SK-N-MC (cell line): Measurements from ENCODE around the gene FBXO46.

Experiments
- DNase-seq: peaks from one replicate; pipeline ENCODE4 v3.0.0-alpha.2; 2011; ENCODE audit warnings: low read depth, low spot score
- H3K27ac ChIP-seq: fragments of 200-600 bp; sonication (generic); 2 replicates; pipeline ENCODE4 v1.5.1; 2016; ENCODE audit warnings: mixed run types
- H3K36me3 ChIP-seq: fragments of 200-600 bp; sonication (generic); 2 replicates; pipeline ENCODE4 v1.6.1; 2017; ENCODE audit warnings: antibody characterized with exemption, low read length, mixed read lengths; ENCODE audit not compliant: insufficient read depth
- H3K4me3 ChIP-seq: fragments of 200-600 bp; sonication (generic); 2 replicates; pipeline ENCODE4 v1.5.1; 2016
- H3K9ac ChIP-seq: fragments of 200-600 bp; sonication (generic); 2 replicates; pipeline ENCODE4 v1.8.0; 2017; ENCODE audit warnings: mixed run types, mixed read lengths; ENCODE audit not compliant: insufficient read length
- H3K9me3 ChIP-seq: fragments of 200-600 bp; sonication (generic); 2 replicates; pipeline ENCODE4 v1.6.1; 2017; ENCODE audit warnings: low read depth, mild to moderate bottlenecking, antibody characterized with exemption, low read length, moderate library complexity, mixed read lengths
- EZH2 ChIP-seq: fragments of 200-600 bp; sonication (generic); IDR thresholded peaks from one replicate; pipeline ENCODE4 v1.6.1; 2017; ENCODE audit warnings: antibody characterized with exemption
- FOXP2 ChIP-seq: optimal IDR thresholded peaks from 2 replicates; pipeline ENCODE3; 2011; ENCODE audit warnings: mild to moderate bottlenecking, moderate library complexity; ENCODE audit not compliant: insufficient read depth; ENCODE audit errors: extremely low read length, control extremely low read depth
- POLR2AphosphoS5 ChIP-seq: IDR thresholded peaks from 2 replicates; pipeline ENCODE4 v1.6.1; 2012; ENCODE audit warnings: mild to moderate bottlenecking, low read depth, low read length, borderline replicate concordance

The FBXO46 gene

DNA sequence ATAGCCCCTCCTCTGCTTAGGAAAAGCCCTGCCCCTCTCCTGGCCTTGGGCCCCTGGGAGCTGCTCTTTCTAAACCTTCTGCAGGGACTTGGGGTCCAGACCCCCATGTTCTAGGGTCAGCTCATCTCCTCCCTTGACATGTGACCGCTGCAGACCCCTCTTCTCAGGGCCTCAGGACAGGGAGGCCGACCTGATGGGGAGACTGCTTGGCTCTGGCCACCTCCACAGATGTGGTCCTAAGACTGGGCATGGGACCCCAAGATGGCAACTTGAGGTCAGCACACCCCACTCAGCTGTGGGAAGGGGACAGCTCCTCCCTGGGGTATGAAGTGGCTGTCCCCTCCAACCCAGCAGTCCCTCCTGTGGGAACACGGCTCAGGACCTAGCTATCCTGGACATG is 42.2 kb upstream of the FBXO46 start:
- Histone ChIP-seq H3K36me3 (no peaks in the 10 kb centered on the region; the same call in 1 of the 2 replicates), H3K4me3 (no peak overlapping the region), H3K27ac (no peak overlapping the region), H3K9ac (no peak overlapping the region), H3K9me3 (no peaks in the 10 kb centered on the region)
- no peak for TF ChIP-seq FOXP2
- TF ChIP-seq POLR2AphosphoS5, result no peak
- no peak for TF ChIP-seq EZH2
- no peak for DNase-seq

DNA sequence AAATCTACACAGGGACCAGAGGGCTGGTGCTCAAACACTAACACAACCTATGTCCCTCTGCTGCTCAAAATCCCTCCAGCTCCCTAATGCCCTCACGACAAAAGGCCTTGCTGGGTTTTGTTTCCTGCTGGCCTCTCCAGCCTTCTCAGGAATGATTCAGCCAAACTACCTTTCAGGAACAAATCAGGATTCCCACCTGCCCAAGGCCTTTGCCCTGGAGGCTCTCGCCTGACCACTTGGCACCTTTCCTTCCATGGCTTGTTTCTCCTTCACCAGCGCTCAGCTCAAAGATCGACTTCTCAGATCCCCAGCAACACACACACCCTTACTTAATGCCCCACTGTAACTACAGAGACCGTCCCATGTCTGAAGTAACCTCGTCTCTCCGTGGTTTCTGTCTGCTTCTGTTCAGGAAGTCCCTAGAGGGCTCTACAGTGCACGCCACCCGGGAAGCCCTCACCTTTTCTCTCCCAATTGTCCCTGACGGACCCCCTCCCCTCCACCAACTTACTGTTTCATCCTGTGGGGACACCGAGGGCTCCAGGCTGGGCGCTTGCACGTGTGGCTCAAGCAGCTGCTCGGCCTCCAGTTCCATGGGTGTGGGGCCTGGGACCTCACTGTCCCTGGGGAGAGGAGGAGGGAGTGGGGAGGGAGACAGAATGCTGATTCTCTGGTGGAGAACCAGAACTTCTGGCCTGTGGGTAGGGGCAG is 41.6 kb upstream of the FBXO46 start:
- H3K27ac ChIP-seq, result no peak overlapping the region
- H3K36me3 ChIP-seq, result no peaks in the 10 kb centered on the region; the same call in 1 of the 2 replicates
- H3K9ac ChIP-seq, result no peak overlapping the region

DNA sequence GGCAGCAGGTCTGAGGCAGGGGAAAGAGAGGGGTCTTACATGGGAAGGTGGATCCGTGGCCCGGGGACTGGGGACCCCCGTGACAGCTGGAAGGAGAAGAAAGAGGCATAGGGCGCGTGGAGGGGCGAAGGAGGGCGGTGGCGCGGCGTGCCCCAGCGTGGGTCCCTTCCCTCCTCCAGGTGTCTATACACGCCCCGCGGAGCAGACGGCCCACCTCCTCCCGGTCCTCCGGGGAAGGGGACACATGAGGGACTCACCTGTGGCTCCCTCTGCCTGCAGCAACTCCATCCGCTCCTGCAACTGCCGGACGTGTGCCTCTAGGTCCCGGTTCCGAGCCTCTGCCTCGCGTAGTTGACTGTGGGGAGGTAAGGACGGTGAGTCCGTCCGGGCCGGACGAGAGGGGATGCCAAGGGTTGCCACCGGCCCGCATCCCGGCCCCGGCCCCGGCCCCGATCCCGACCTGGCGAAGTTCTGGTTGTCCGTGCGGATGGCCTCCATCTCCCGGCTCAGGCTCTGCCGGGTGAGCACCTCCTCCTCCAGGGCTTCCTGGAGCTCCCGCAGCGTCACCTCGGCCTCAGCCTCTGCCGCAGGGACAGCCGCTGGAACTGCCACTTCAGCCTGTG is 40.7 kb upstream of the FBXO46 start:
- no peak for TF ChIP-seq EZH2
- no peak for TF ChIP-seq POLR2AphosphoS5
- TF ChIP-seq FOXP2, result no peak
- Histone ChIP-seq H3K27ac (no peak overlapping the region), H3K4me3 (peak overlapping the region; percentile 78; the same call in 1 of the 2 replicates), H3K9me3 (no peaks in the 10 kb centered on the region), H3K36me3 (no peaks in the 10 kb centered on the region), H3K9ac (no peak overlapping the region)
- DNase-seq, result no peak

More for the DNA sequence above, 41.6 kb upstream of the FBXO46 start:
- TF ChIP-seq EZH2 (no peak), POLR2AphosphoS5 (no peak), FOXP2 (no peak)
- DNase-seq, result no peak
- no peaks in the 10 kb centered on the region for H3K9me3 ChIP-seq
- H3K4me3 ChIP-seq, result no peak overlapping the region

DNA sequence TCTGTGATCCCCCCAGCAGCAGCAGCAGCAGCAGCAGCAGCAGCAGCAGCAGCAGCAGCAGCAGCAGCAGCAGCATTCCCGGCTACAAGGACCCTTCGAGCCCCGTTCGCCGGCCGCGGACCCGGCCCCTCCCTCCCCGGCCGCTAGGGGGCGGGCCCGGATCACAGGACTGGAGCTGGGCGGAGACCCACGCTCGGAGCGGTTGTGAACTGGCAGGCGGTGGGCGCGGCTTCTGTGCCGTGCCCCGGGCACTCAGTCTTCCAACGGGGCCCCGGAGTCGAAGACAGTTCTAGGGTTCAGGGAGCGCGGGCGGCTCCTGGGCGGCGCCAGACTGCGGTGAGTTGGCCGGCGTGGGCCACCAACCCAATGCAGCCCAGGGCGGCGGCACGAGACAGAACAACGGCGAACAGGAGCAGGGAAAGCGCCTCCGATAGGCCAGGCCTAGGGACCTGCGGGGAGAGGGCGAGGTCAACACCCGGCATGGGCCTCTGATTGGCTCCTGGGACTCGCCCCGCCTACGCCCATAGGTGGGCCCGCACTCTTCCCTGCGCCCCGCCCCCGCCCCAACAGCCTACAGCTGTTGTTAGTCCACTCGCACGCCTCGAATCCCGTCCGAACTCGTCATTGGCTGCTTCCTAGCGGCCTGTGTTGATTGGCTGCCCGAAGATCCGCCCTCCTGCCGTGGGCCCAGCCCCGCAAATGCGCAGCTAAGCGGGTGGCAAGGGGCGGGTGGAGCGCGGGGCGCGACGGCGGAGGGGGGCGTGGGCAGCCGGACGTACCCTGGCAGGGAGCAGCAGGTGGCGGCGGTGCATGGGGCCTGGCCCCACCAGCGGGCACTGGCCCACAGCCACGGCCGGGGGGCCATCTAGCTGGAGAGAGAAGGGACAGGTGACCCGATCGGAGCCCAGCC is 39.8 kb upstream of the FBXO46 start:
- Histone ChIP-seq H3K36me3 (no peaks in the 10 kb centered on the region), H3K27ac (peak overlapping the region; percentile 88), H3K9me3 (no peaks in the 10 kb centered on the region), H3K9ac (no peak overlapping the region), H3K4me3 (peak overlapping the region; percentile 87)
- TF ChIP-seq POLR2AphosphoS5 (peak; percentile 75; the same call in 1 of the 2 replicates), FOXP2 (peak; percentile 58), EZH2 (no peak)
- peak; percentile 90 for DNase-seq

DNA sequence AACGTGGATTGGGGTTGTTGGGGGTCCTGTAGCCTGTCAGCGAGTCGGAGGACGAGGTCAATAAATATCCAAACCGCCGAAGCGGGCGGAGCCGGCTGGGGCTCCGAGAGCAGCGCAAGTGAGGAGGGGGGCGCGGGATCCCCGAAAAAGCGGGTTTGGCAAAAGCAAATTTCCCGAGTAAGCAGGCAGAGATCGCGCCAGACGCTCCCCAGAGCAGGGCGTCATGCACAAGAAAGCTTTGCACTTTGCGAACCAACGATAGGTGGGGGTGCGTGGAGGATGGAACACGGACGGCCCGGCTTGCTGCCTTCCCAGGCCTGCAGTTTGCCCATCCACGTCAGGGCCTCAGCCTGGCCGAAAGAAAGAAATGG is 39.1 kb upstream of the FBXO46 start:
- H3K27ac ChIP-seq, result peak overlapping the region; percentile 88
- peak overlapping the region; percentile 70 for H3K9ac ChIP-seq
- H3K9me3 ChIP-seq, result no peaks in the 10 kb centered on the region
- no peaks in the 10 kb centered on the region for H3K36me3 ChIP-seq
- DNase-seq, result peak; percentile 28
- H3K4me3 ChIP-seq, result peak overlapping the region; percentile 87
- TF ChIP-seq FOXP2 (no peak), EZH2 (no peak), POLR2AphosphoS5 (no peak)

DNA sequence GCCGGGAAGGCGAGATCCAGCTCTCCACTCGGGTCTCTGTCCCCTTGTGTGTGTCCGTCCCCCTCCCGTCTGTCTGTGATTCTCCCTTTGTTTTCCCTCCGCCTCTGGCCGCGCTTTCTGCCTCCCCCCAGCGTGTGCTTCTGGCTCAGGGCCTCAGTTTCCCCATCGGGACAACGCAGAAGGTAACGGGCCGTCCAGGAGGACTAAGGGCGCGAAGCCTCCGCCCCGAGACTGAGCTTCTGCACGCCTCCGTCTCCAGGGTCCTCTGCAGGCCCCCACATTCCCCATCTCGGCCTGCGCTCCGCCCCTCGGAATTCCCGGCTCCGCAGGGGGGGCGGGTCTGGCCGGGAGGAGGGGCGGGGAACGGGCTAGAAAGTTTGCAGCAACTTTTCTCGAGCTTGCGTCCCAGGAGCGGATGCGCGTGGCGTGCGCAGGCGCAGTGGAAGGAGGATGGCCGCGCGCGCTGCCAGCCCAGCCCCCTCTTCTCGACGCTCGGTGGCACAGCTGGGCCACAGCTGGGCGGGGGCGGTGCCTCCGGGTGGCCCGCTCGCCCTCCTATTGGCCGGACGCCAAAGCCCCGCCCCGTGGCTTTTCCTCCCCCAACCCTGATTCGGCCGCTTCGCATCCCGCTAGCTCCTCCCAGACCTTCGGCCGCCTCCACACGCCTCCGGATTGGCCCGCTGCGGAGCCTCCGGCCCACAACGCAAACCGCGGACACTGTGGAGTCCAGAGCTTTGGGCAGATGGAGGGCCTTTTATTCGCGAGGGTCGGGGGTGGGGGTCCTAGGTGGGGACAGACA is 38.5 kb upstream of the FBXO46 start, which contains the start of gene SIX5:
Gene SIX5, minus strand, starts transcription at position 269 of the 799 bp plus-strand sequence. CDS start 408 bp downstream, outside the sequence.
- TF ChIP-seq FOXP2 (peak; percentile 65), POLR2AphosphoS5 (peak; percentile 95), EZH2 (no peak)
- Histone ChIP-seq H3K9ac (peak within 1 kb of the TSS; percentile 95), H3K27ac (peak within 1 kb of the TSS; percentile 97), H3K36me3 (no peaks in the 10 kb centered on the region), H3K9me3 (no peaks in the 10 kb centered on the region), H3K4me3 (peak within 1 kb of the TSS; percentile 100)
- peak; percentile 85 for DNase-seq

DNA sequence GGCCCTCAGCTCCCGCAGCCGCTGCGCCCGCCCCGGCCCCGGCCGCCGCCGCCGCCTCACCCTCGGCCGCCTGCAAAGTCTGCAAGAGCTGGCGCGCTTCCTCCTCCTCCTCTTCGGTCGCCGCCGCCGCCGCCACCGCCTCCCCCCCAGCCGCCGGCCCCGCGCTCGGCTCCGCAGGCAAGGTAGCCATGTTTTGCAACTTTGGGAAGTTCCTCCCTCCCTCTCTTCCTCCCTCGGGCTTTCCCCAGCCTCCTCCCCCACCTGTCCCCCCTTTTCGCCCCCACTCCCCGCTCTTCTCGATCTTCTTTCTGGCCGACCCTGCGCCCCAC is 37.9 kb upstream of the FBXO46 start:
- no peak for DNase-seq
- no peak for TF ChIP-seq FOXP2
- no peak for TF ChIP-seq POLR2AphosphoS5
- TF ChIP-seq EZH2, result no peak
- Histone ChIP-seq H3K4me3 (peak overlapping the region; percentile 100), H3K27ac (peak overlapping the region; percentile 97), H3K9me3 (no peaks in the 10 kb centered on the region), H3K36me3 (no peaks in the 10 kb centered on the region), H3K9ac (peak overlapping the region; percentile 95)
